HG03066 (cell line): Measurements from ENCODE around the gene DENND5B.

Experiments
- ATAC-seq: cut with Tn5 transposase; IDR thresholded peaks from one replicate; pipeline ENCODE4 v1.9.1; 2021; ENCODE audit warnings: low read depth; ENCODE audit not compliant: unreplicated experiment

DENND5B gene

GRCh38 chr12:31353750-31354708 is 236.9 kb downstream of the DENND5B start:
- no peak for ATAC-seq

DNA sequence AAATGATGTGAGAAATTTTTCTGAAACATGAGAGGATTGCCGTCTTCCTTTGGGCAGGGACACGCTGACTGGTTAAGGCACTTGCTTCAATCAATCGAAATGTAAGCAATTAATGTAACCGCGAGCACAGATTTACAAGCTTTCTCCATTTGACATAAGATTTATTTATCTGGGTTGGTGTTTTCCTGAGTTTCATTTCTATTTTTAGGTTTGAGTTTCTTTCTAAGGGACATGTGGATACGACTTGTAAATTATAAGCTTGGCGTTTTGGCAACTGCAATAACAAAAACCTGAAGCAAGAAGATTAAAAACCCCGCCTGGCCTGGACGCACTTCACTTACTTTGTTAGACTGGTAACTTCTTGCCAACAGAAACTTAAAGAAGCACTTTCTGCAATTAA is 244.7 kb downstream of the DENND5B start:
- ATAC-seq, result no peak

DNA sequence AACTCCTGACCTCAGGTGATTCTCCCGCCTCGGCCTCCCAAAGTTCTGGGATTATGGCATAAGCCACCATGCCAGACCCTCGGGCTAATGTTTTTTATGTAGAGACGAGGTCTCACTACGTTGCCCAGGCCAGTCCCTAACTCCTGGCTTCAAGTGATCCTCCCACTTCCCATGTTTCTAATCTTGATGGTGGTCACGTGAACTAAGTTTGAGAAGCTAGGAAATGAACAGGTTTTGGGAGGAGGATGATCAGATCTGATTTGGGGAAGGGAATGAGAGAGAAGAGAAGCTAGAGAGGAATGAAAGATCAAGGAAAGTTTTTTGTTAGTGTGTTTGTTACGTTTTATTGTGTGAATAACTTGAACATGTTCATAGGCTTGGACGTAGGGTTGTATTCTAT is 247.8 kb downstream of the DENND5B start:
- ATAC-seq, result no peak

GRCh38 chr12:31342286-31342685 is 248.7 kb downstream of the DENND5B start:
- no peak for ATAC-seq

GRCh38 chr12:31339831-31340622 is 250.9 kb downstream of the DENND5B start:
- ATAC-seq, result no peak

DNA sequence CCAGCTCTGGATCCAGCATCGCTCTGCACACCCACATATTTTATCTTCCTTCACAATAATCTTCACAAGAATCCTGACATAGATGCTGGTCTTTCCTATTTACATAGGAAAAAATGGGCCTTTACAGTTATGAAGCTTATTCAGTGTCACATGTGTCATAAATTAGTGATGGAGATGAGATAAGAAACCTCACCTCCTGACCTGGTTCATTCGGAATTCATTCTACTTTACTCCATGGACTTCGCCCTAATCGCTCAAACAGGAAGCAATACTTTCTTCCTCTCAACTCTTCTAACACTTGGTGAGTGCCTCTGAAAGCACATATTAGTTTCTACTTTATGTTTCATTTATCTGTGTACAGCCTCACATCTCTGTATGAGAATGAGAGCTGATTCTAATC is 253.0 kb downstream of the DENND5B start:
- ATAC-seq, result no peak
